PC-3 (cell line): ENCODE results near the gene ZNF292. TPM values are rescaled to one million over a fixed set of nuclear protein-coding genes. Genes with fewer than 3 reads are reported as not detected.
A peak's percentile ranks its signal among the peaks of the same experiment; 100 is the strongest.

Experiments
- ATAC-seq: fragments of 200-7000 bp; cut with Tn5 transposase; 2 replicates; pipeline ENCODE4 v1.9.1; 2020; ENCODE audit warnings: mild to moderate bottlenecking, moderate library complexity
- BruUV-seq: library from RNA; stranded (reverse); fragments of 400-500 nt; replicated peaks from 2 replicates; lab custom pipeline; 2021; lab: Mats Ljungman, UMichigan
- CTCF ChIA-PET: fragments of 300-600 bp; sonication (Branson Sonifier 250); formaldehyde crosslinking; loops from one replicate; lab custom pipeline; 2022; ENCODE audit warnings: antibody characterized with exemption; lab: Charles Lee
- POLR2A ChIA-PET: fragments of 300-600 bp; sonication (Branson Sonifier 250); formaldehyde crosslinking; loops from one replicate; lab custom pipeline; 2022; ENCODE audit warnings: antibody characterized with exemption; ENCODE audit not compliant: unreplicated experiment; lab: Charles Lee
- DNase-seq: peaks from one replicate; pipeline ENCODE4 v3.0.0-alpha.2; 2015
- H2AFZ ChIP-seq: fragments of 300-600 bp; sonication (generic); 2 replicates; pipeline ENCODE4 v1.6.0; 2016; ENCODE audit warnings: antibody characterized with exemption, low read length
- H3F3A ChIP-seq: fragments of 300-600 bp; sonication (generic); one replicate; pipeline ENCODE4 v1.6.0; 2017; ENCODE audit warnings: antibody characterized with exemption, low read length, control low read depth, mild to moderate bottlenecking; ENCODE audit not compliant: unreplicated experiment
- H3K27ac ChIP-seq: fragments of 300-600 bp; sonication (generic); 2 replicates; pipeline ENCODE4 v1.5.1; 2016; ENCODE audit warnings: mild to moderate bottlenecking, low read length
- H3K27me3 ChIP-seq: fragments of 300-600 bp; sonication (generic); 2 replicates; pipeline ENCODE4 v1.6.1; 2016; ENCODE audit warnings: low read length, mixed read lengths
- H3K36me3 ChIP-seq: fragments of 300-600 bp; sonication (generic); 2 replicates; pipeline ENCODE4 v1.6.1; 2016; ENCODE audit warnings: low read depth, mixed run types, low read length, mixed read lengths
- H3K4me1 ChIP-seq: fragments of 300-600 bp; sonication (generic); 2 replicates; pipeline ENCODE4 v1.5.1; 2016; ENCODE audit warnings: low read length; ENCODE audit not compliant: insufficient read depth
- H3K4me2 ChIP-seq: fragments of 300-600 bp; sonication (generic); 2 replicates; pipeline ENCODE4 v1.6.0; 2016; ENCODE audit warnings: low read length
- H3K4me3 ChIP-seq: fragments of 300-600 bp; sonication (generic); 2 replicates; pipeline ENCODE4 v1.5.1; 2016; ENCODE audit warnings: mild to moderate bottlenecking, low read length, mixed read lengths
- H3K79me2 ChIP-seq: fragments of 300-600 bp; sonication (generic); 2 replicates; pipeline ENCODE4 v1.6.1; 2017; ENCODE audit warnings: low read length, mixed read lengths
- H3K9ac ChIP-seq: fragments of 300-600 bp; sonication (generic); 2 replicates; pipeline ENCODE4 v1.6.0; 2016; ENCODE audit warnings: mild to moderate bottlenecking, low read length
- H3K9me2 ChIP-seq: fragments of 300-600 bp; sonication (generic); replicated peaks from 2 replicates; pipeline ENCODE4 v1.6.1; 2016; ENCODE audit warnings: mixed run types, low read length, mixed read lengths
- H3K9me3 ChIP-seq: fragments of 300-600 bp; sonication (generic); 2 replicates; pipeline ENCODE4 v1.6.1; 2016; ENCODE audit warnings: low read length, mixed read lengths
- H4K20me1 ChIP-seq: fragments of 300-600 bp; sonication (generic); 2 replicates; pipeline ENCODE4 v1.6.1; 2016; ENCODE audit warnings: low read length, mixed read lengths
- CTCF ChIP-seq: fragments of 300-600 bp; sonication (generic); conservative IDR thresholded peaks from 2 replicates; pipeline ENCODE4 v1.5.1; 2017; ENCODE audit warnings: antibody characterized with exemption, low read depth, mild to moderate bottlenecking, low read length
- EZH2 ChIP-seq: fragments of 300-600 bp; sonication (generic); IDR thresholded peaks from one replicate; pipeline ENCODE4 v1.6.1; 2017; ENCODE audit warnings: antibody characterized with exemption, mild to moderate bottlenecking, low read length; ENCODE audit not compliant: unreplicated experiment
- EZH2phosphoT487 ChIP-seq: fragments of 300-600 bp; sonication (generic); IDR thresholded peaks from 2 replicates; pipeline ENCODE4 v1.6.1; 2018; ENCODE audit warnings: mild to moderate bottlenecking, antibody characterized with exemption, low read length, borderline replicate concordance
- intact Hi-C: fragments of 100-400 bp; cut with micrococcal nuclease; formaldehyde crosslinking; loops from 2 replicates; pipeline ENCODE4 v1.9.0; 2023
- total RNA-seq: library from RNA; depleted of rRNA; stranded (reverse); fragments of >200 nt; gene quantifications from 2 replicates; pipeline ENCODE4 v1.2.3, GENCODE V29; 2014

The ZNF292 gene
- total RNA-seq, 1 experiment from 2014 or later = 8.9 TPM

- no peak overlapping the region for H2AFZ ChIP-seq
- intact Hi-C loops = loop anchor here (1.0 to 2.0 kb wide), 2 partner anchors 114 to 138 kb away; no protein-coding TSS in a partner anchor
- no peak overlapping the region for H3K27ac ChIP-seq
- H3K4me2 ChIP-seq = no peak overlapping the region
- ChIA-PET POLR2A (no interaction called here), CTCF (no interaction called here)
- H3K36me3 ChIP-seq = no peaks in the 10 kb centered on the region
- no peaks in the 10 kb centered on the region for H3K79me2 ChIP-seq
- H3F3A ChIP-seq = no peaks in the 10 kb centered on the region
- H3K4me3 ChIP-seq = no peak overlapping the region
- ATAC-seq (peak; percentile 71), DNase-seq (peak; percentile 57)
- no TSS peak for BruUV-seq
- H3K9me2 ChIP-seq = no peaks in the 10 kb centered on the region
- H3K9me3 ChIP-seq = no peaks in the 10 kb centered on the region
- H4K20me1 ChIP-seq = no peaks in the 10 kb centered on the region
- H3K27me3 ChIP-seq = no peaks in the 10 kb centered on the region
- TF ChIP-seq EZH2phosphoT487 (no peak), CTCF (peak; percentile 62; the same call in 1 of the 2 replicates)
- H3K9ac ChIP-seq = no peak overlapping the region
- H3K4me1 ChIP-seq = peaks cover 10% of the 10 kb centered on the region; the same call in 1 of the 2 replicates
Observed at GRCh38 chr6:87277123-87277522, 121.8 kb downstream of the ZNF292 start.

- H3K4me2 ChIP-seq = no peak overlapping the region
- ChIA-PET CTCF (no interaction called here), POLR2A (no interaction called here)
- no peak for ATAC-seq
- H2AFZ ChIP-seq = no peak overlapping the region
- no peaks in the 10 kb centered on the region for H3F3A ChIP-seq
- H3K9ac ChIP-seq = no peak overlapping the region
- intact Hi-C loops = no loop called here
- H3K36me3 ChIP-seq = no peaks in the 10 kb centered on the region
- H3K9me3 ChIP-seq = no peaks in the 10 kb centered on the region
- H4K20me1 ChIP-seq = no peaks in the 10 kb centered on the region
- TF ChIP-seq EZH2phosphoT487 = no peak
- no peak for TF ChIP-seq CTCF
- no peak for TF ChIP-seq EZH2
- no peak overlapping the region for H3K27ac ChIP-seq
- H3K27me3 ChIP-seq = no peaks in the 10 kb centered on the region
- H3K79me2 ChIP-seq = no peaks in the 10 kb centered on the region
- peaks cover 10% of the 10 kb centered on the region; the same call in 1 of the 2 replicates for H3K4me1 ChIP-seq
- no peak for DNase-seq
- BruUV-seq = no TSS peak
- H3K9me2 ChIP-seq = no peaks in the 10 kb centered on the region
- H3K4me3 ChIP-seq = no peak overlapping the region
Observed at GRCh38 chr6:87279196-87279595, 123.8 kb downstream of the ZNF292 start.

- DNase-seq (no peak), ATAC-seq (no peak)
- H3K4me3 ChIP-seq = no peak overlapping the region
- no peaks in the 10 kb centered on the region for H3K9me3 ChIP-seq
- intact Hi-C loops = no loop called here
- TF ChIP-seq EZH2 (no peak), EZH2phosphoT487 (no peak), CTCF (no peak)
- ChIA-PET CTCF (no interaction called here), POLR2A (no interaction called here)
- no peak overlapping the region for H2AFZ ChIP-seq
- H3K79me2 ChIP-seq = no peaks in the 10 kb centered on the region
- H3K9ac ChIP-seq = no peak overlapping the region
- H3K4me2 ChIP-seq = no peak overlapping the region
- no peaks in the 10 kb centered on the region for H3K36me3 ChIP-seq
- H3K4me1 ChIP-seq = peaks cover 7% of the 10 kb centered on the region; the same call in 1 of the 2 replicates
- no peaks in the 10 kb centered on the region for H3K9me2 ChIP-seq
- no TSS peak for BruUV-seq
- H4K20me1 ChIP-seq = no peaks in the 10 kb centered on the region
- no peaks in the 10 kb centered on the region for H3F3A ChIP-seq
- peaks cover 12% of the 10 kb centered on the region; the same call in 1 of the 2 replicates for H3K27me3 ChIP-seq
- no peak overlapping the region for H3K27ac ChIP-seq
Observed at GRCh38 chr6:87281426-87281825, 126.1 kb downstream of the ZNF292 start.
